Mesendoderm (in vitro differentiated cells): ENCODE measurements around the gene PRDM12.

ENCODE experiments used
- DNase-seq: peaks from one replicate; pipeline ENCODE4 v3.0.0; 2013
- H2AK5ac ChIP-seq: 2 replicates; pipeline ENCODE4 v1.6.1; 2013; ENCODE audit warnings: low read length, inconsistent platforms
- H2BK120ac ChIP-seq: 2 replicates; pipeline ENCODE4 v1.6.1; 2013; ENCODE audit warnings: low read depth, mild to moderate bottlenecking, low read length, moderate library complexity, mixed read lengths
- H2BK15ac ChIP-seq: replicated peaks from 2 replicates; pipeline ENCODE4 v1.6.1; 2013; ENCODE audit warnings: low read depth, mild to moderate bottlenecking, moderate library complexity
- H2BK5ac ChIP-seq: 2 replicates; pipeline ENCODE4 v1.6.1; 2013; ENCODE audit warnings: low read length, inconsistent platforms
- H3K18ac ChIP-seq: 2 replicates; pipeline ENCODE4 v1.6.1; 2013; ENCODE audit warnings: mild to moderate bottlenecking, low read length, mixed read lengths
- H3K23ac ChIP-seq: one replicate; pipeline ENCODE4 v1.6.1; 2013; ENCODE audit warnings: low read length
- H3K27ac ChIP-seq: 2 replicates; pipeline ENCODE4 v1.5.1; 2013; ENCODE audit warnings: low read depth, mild to moderate bottlenecking, inconsistent platforms, low read length, moderate library complexity
- H3K27me3 ChIP-seq: 2 replicates; pipeline ENCODE4 v1.6.1; 2013; ENCODE audit warnings: low read length, control low read depth, mild to moderate bottlenecking, inconsistent platforms; ENCODE audit not compliant: insufficient read depth, poor library complexity
- H3K36me3 ChIP-seq: 2 replicates; pipeline ENCODE4 v1.6.1; 2013; ENCODE audit warnings: low read length, inconsistent platforms; ENCODE audit not compliant: control insufficient read depth, insufficient read depth
- H3K4ac ChIP-seq: one replicate; pipeline ENCODE4 v1.6.1; 2013; ENCODE audit warnings: low read depth, mild to moderate bottlenecking, low read length, moderate library complexity
- H3K4me1 ChIP-seq: 2 replicates; pipeline ENCODE4 v1.6.1; 2013; ENCODE audit warnings: low read depth, low read length, inconsistent platforms; ENCODE audit not compliant: control insufficient read depth
- H3K4me2 ChIP-seq: 2 replicates; pipeline ENCODE4 v1.6.1; 2013; ENCODE audit warnings: low read length
- H3K4me3 ChIP-seq: 2 replicates; pipeline ENCODE4 v1.5.1; 2013; ENCODE audit warnings: mild to moderate bottlenecking, low read length
- H3K56ac ChIP-seq: one replicate; pipeline ENCODE4 v1.6.1; 2013; ENCODE audit warnings: low read length
- H3K79me1 ChIP-seq: 2 replicates; pipeline ENCODE4 v1.6.1; 2013; ENCODE audit warnings: low read length, inconsistent platforms
- H3K79me2 ChIP-seq: 2 replicates; pipeline ENCODE4 v1.6.1; 2013; ENCODE audit warnings: mild to moderate bottlenecking, low read length; ENCODE audit not compliant: control insufficient read depth, insufficient read depth
- H3K9ac ChIP-seq: 2 replicates; pipeline ENCODE4 v1.6.1; 2013; ENCODE audit warnings: low read length, inconsistent platforms
- H4K5ac ChIP-seq: one replicate; pipeline ENCODE4 v1.6.1; 2013; ENCODE audit warnings: low read length
- H4K8ac ChIP-seq: one replicate; pipeline ENCODE4 v1.6.1; 2013; ENCODE audit warnings: low read depth, mild to moderate bottlenecking, control low read depth, low read length, moderate library complexity
- WGBS: extraction: QIAGEN DNeasy Blood & Tissue Kit; methylation state at CpG from one replicate; pipeline ENCODE4 v1.1.7; 2013; ENCODE audit warnings: low lambda C conversion rate, missing lambda C conversion rate; ENCODE audit not compliant: insufficient coverage; ENCODE audit errors: extremely low coverage; 5-methylcytosine and 5-hydroxymethylcytosine counted together

Gene PRDM12

DNA sequence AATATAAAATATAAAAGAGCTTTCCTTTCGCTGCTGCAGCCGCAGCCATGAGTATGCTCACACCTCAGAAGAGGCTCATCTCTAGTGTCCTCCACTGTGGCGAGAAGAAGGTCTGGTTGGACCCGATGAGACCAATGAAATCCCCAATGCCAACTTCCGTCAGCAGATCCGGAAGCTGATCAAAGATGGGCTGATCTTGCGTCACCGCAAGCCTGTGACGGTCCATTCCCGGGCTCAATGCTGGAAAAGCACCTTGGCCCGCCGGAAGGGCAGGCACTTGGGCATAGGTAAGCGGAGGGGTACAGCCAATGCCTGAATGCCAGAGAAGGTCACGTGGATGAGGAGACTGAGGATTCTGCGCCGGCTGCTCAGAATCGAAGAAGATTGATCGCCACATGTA lies 12.6 kb upstream of the PRDM12 start:
- no peak for DNase-seq
- H3K18ac ChIP-seq = no peak overlapping the region
- H3K23ac ChIP-seq = no peak overlapping the region
- H3K36me3 ChIP-seq = no peaks in the 10 kb centered on the region
- no peak overlapping the region for H3K4me2 ChIP-seq
- H3K4me3 ChIP-seq = no peak overlapping the region
- WGBS = no CpG with 5 or more reads among the region's 18 CpGs
- H3K4ac ChIP-seq = no peak overlapping the region
- H3K56ac ChIP-seq = no peak overlapping the region
- H2BK15ac ChIP-seq = no peak overlapping the region
- H3K27ac ChIP-seq = no peak overlapping the region
- no peak overlapping the region for H3K9ac ChIP-seq
- peaks cover 6% of the 10 kb centered on the region for H3K27me3 ChIP-seq
- H3K79me1 ChIP-seq = no peaks in the 10 kb centered on the region
- H3K4me1 ChIP-seq = no peaks in the 10 kb centered on the region
- no peak overlapping the region for H4K8ac ChIP-seq
- no peak overlapping the region for H2AK5ac ChIP-seq
- no peak overlapping the region for H2BK5ac ChIP-seq
- H2BK120ac ChIP-seq = no peak overlapping the region
- no peak overlapping the region for H4K5ac ChIP-seq
- H3K79me2 ChIP-seq = no peaks in the 10 kb centered on the region

DNA sequence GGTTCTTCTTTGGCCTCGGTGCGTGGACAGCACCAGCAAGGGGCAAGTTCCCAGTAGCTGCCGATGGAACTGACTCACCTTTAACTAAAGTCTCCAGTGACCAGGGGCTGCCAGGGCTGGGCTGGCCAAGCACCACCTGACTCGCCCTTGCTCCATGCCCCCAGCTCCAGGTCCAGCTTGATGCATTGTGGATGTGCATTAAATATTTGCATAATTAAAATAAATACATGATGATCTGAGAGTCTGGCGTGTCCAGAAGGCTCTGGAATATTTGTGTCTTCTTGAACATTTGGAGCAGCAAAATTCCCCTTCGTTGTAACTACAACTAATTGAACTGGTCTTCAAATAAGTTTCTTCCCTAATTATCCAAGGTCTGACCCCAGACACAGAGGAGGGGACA lies 9.5 kb upstream of the PRDM12 start:
- Histone ChIP-seq H4K5ac (no peak overlapping the region), H2BK120ac (no peak overlapping the region), H3K79me1 (no peaks in the 10 kb centered on the region), H3K4me1 (no peaks in the 10 kb centered on the region), H3K4ac (no peak overlapping the region), H3K4me3 (no peak overlapping the region), H3K4me2 (no peak overlapping the region), H3K27me3 (peaks cover 30% of the 10 kb centered on the region), H2AK5ac (no peak overlapping the region), H3K18ac (no peak overlapping the region), H3K56ac (no peak overlapping the region), H2BK5ac (no peak overlapping the region), H3K23ac (no peak overlapping the region), H4K8ac (no peak overlapping the region), H3K36me3 (no peaks in the 10 kb centered on the region), H2BK15ac (no peak overlapping the region), H3K9ac (no peak overlapping the region), H3K79me2 (no peaks in the 10 kb centered on the region), H3K27ac (no peak overlapping the region)
- DNase-seq = no peak
- WGBS = no CpG with 5 or more reads among the region's 6 CpGs

DNA sequence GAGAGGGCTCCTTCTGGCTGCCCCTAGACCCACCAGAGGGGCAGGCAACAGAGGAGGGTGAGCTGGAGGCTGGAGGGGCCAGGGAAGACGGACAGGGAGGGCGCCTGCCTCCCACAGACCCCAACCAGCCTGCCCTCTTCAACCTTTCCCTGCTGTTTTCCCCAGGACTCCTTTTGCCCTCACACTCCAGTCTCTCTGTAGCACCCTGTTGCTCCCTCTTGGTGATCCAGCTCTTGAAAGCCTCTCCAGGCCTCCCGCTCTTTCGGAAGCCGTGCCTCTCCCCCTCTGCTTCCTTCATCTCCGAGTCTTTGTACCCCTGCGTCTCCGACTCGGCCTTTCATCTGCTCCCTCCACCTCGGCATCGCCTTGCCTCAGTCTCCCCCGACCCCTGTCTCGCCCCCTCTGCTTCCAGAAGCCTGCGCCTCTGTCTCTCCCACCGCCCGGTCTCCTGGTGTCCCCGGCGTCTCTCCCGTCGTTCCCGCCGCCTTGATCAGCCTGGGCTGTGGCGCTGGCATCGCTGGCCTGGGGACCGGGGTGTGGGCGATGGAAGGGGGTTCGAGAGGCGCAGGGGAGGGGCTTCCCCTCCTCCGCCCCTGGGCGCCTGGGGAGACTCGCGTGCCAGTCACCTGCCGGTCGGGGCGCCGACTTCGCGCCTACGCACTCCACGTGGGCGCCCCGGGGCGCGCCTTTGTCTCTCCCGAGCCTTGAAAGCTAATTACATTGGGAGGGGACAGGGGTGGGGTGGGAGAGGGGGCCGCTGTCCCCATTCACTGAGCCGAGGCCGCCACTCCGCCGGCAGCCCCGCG lies 5.3 kb upstream of the PRDM12 start:
- no peak overlapping the region for H2BK120ac ChIP-seq
- DNase-seq = no peak
- no peak overlapping the region for H4K5ac ChIP-seq
- no peaks in the 10 kb centered on the region for H3K36me3 ChIP-seq
- H3K79me1 ChIP-seq = no peaks in the 10 kb centered on the region
- no peaks in the 10 kb centered on the region for H3K79me2 ChIP-seq
- no peak overlapping the region for H4K8ac ChIP-seq
- no CpG with 5 or more reads among the region's 52 CpGs for WGBS
- H3K18ac ChIP-seq = no peak overlapping the region
- H3K4me3 ChIP-seq = no peak overlapping the region
- H2BK5ac ChIP-seq = no peak overlapping the region
- no peak overlapping the region for H2BK15ac ChIP-seq
- H3K4me2 ChIP-seq = no peak overlapping the region
- no peak overlapping the region for H3K27ac ChIP-seq
- H3K23ac ChIP-seq = no peak overlapping the region
- H3K56ac ChIP-seq = no peak overlapping the region
- H3K4ac ChIP-seq = no peak overlapping the region
- no peak overlapping the region for H3K9ac ChIP-seq
- H3K4me1 ChIP-seq = no peaks in the 10 kb centered on the region
- peaks cover 69% of the 10 kb centered on the region for H3K27me3 ChIP-seq
- no peak overlapping the region for H2AK5ac ChIP-seq

DNA sequence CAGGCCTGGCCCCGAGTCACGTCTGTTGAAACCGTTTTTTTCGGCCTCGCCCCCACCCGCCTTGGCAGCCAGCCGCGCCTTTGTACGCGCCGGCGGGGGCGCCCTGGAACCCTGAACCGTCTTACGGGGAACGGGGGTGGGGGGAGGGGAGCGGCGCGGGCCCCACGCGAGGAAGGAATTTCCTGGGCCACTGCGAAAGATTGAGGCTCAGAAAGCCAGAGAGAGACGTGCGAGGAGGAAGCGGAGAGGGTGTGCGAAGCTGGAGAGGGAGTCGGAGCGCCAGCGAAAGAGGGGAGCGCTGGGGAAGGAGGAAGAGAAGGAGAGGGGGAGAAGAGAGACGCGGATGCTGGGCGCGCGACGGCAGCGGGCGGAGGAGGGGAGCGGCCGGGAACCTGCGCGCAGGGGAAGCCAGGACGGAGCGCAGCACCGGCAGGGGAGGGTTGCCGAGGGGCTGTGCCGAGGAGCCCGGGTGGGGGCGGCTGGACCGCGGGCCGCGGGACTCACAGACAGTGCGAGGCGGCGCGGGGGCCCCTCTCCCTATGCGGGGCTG lies 4.6 kb upstream of the PRDM12 start:
- H3K27me3 ChIP-seq = peaks cover 76% of the 10 kb centered on the region
- H3K56ac ChIP-seq = no peak overlapping the region
- H3K4me1 ChIP-seq = no peaks in the 10 kb centered on the region
- no peak overlapping the region for H3K4ac ChIP-seq
- no peak overlapping the region for H4K8ac ChIP-seq
- no peak overlapping the region for H3K9ac ChIP-seq
- no peak overlapping the region for H3K18ac ChIP-seq
- no peak overlapping the region for H3K4me3 ChIP-seq
- H2BK5ac ChIP-seq = no peak overlapping the region
- no peak overlapping the region for H4K5ac ChIP-seq
- H3K4me2 ChIP-seq = no peak overlapping the region
- DNase-seq = no peak
- H3K79me2 ChIP-seq = no peaks in the 10 kb centered on the region
- H3K23ac ChIP-seq = no peak overlapping the region
- H2BK15ac ChIP-seq = no peak overlapping the region
- H3K36me3 ChIP-seq = no peaks in the 10 kb centered on the region
- no CpG with 5 or more reads among the region's 58 CpGs for WGBS
- no peak overlapping the region for H2AK5ac ChIP-seq
- H2BK120ac ChIP-seq = no peak overlapping the region
- H3K27ac ChIP-seq = no peak overlapping the region
- no peaks in the 10 kb centered on the region for H3K79me1 ChIP-seq

DNA sequence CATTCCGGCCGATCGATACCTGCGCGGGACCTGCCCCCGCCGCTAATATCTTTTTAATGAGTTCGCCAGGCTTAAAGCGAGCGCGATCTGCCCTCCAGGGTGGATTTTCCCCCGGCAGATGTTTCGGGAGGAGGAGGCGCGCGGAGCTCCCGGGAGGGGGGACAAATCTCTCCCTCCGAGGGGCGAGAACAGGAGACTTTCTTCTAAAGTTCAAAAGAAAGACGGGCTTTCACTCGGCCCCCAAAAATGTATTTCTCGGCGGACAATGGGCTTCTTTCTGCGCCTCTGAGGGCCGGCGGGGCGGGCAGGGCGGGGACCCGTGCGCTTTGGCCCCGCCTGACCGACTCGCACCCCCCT lies 4.1 kb upstream of the PRDM12 start:
- H3K27ac ChIP-seq = no peak overlapping the region
- DNase-seq = no peak
- H3K4me2 ChIP-seq = no peak overlapping the region
- no peak overlapping the region for H2BK120ac ChIP-seq
- no peaks in the 10 kb centered on the region for H3K36me3 ChIP-seq
- no peak overlapping the region for H2AK5ac ChIP-seq
- H3K79me1 ChIP-seq = no peaks in the 10 kb centered on the region
- H3K79me2 ChIP-seq = no peaks in the 10 kb centered on the region
- H3K9ac ChIP-seq = no peak overlapping the region
- H3K56ac ChIP-seq = no peak overlapping the region
- peaks cover 80% of the 10 kb centered on the region for H3K27me3 ChIP-seq
- no peak overlapping the region for H4K5ac ChIP-seq
- H3K23ac ChIP-seq = no peak overlapping the region
- H4K8ac ChIP-seq = no peak overlapping the region
- H2BK15ac ChIP-seq = no peak overlapping the region
- no peaks in the 10 kb centered on the region for H3K4me1 ChIP-seq
- no peak overlapping the region for H3K4ac ChIP-seq
- no peak overlapping the region for H3K18ac ChIP-seq
- H2BK5ac ChIP-seq = no peak overlapping the region
- no CpG with 5 or more reads among the region's 33 CpGs for WGBS
- no peak overlapping the region for H3K4me3 ChIP-seq
